ENCODE data around the gene MAPK7. TPM values are rescaled to one million over a fixed set of nuclear protein-coding genes. Genes with fewer than 3 reads are reported as not detected.

MAPK7 gene
- total and polyA plus RNA-seq, 8 donors = 19.8 to 33.8 (median 24.3) TPM

- Histone ChIP-seq H3K4me1 (peaks cover 0 to 5% of the 10 kb centered on the region in 2 donors), H3K4me3 (no peak overlapping the region), H3K36me3 (peaks cover 0 to 7% of the 10 kb centered on the region in 2 donors), H3K9me3 (no peaks in the 10 kb centered on the region), H3K27me3 (no peaks in the 10 kb centered on the region), H3K27ac (no peak overlapping the region)
- peak; percentile 43 to 77 for TF ChIP-seq CTCF (IDR thresholded peaks at IDR 0.05)
- DNase-seq (peak in 3 of 4 donors; percentile 59 to 87 (median 66)), ATAC-seq (peak; percentile 83)
- intact Hi-C loops (cut with DNase I) = no loop called here
These were observed 40.0 kb upstream of the MAPK7 start for GRCh38 chr17:19338031-19338990.

- ATAC-seq (no peak), DNase-seq (no peak)
- Histone ChIP-seq H3K9me3 (no peaks in the 10 kb centered on the region), H3K27me3 (no peaks in the 10 kb centered on the region), H3K36me3 (no peaks in the 10 kb centered on the region), H3K4me3 (no peak overlapping the region), H3K27ac (no peak overlapping the region), H3K4me1 (peaks cover 0 to 5% of the 10 kb centered on the region in 2 donors)
- TF ChIP-seq CTCF (IDR thresholded peaks at IDR 0.05) = no peak
- intact Hi-C loops (cut with DNase I) = no loop called here
These were observed 38.9 kb upstream of the MAPK7 start for GRCh38 chr17:19339341-19339815.

GRCh38 chr17:19341211-19341631 lies 37.1 kb upstream of the MAPK7 start:
- Histone ChIP-seq H3K27ac (no peak overlapping the region), H3K4me1 (peaks cover 0 to 5% of the 10 kb centered on the region in 2 donors), H3K4me3 (no peak overlapping the region), H3K27me3 (no peaks in the 10 kb centered on the region), H3K36me3 (no peaks in the 10 kb centered on the region), H3K9me3 (no peaks in the 10 kb centered on the region)
- intact Hi-C loops (cut with DNase I) = no loop called here
- no peak for DNase-seq
- ATAC-seq = no peak
- no peak for TF ChIP-seq CTCF (IDR thresholded peaks at IDR 0.05)

- peaks cover 0 to 7% of the 10 kb centered on the region in 2 donors for H3K4me1 ChIP-seq
- TF ChIP-seq CTCF (IDR thresholded peaks at IDR 0.05) = no peak
- no peak overlapping the region for H3K27ac ChIP-seq
- H3K4me3 ChIP-seq = no peak overlapping the region
- H3K36me3 ChIP-seq = no peaks in the 10 kb centered on the region
- intact Hi-C loops (cut with DNase I) = no loop called here
- no peak for DNase-seq
- ATAC-seq = no peak
- no peaks in the 10 kb centered on the region for H3K27me3 ChIP-seq
- no peaks in the 10 kb centered on the region for H3K9me3 ChIP-seq
These were observed 36.4 kb upstream of the MAPK7 start for GRCh38 chr17:19341641-19342610.
